SK-N-SH (cell line): ENCODE data around the gene YES1.
"Not testable (repeated sequence)": the region's sequence is repeated elsewhere in the genome, so short reads cannot be mapped to it uniquely, and the experiment has no call there.

Experiments
- CHD2 ChIP-seq: fragments of 150-350 bp; IDR thresholded peaks from 2 replicates; pipeline ENCODE4 v1.6.1; 2018; ENCODE audit warnings: low read length; ENCODE audit not compliant: partially characterized antibody
- CTCF ChIP-seq: fragments of 200-600 bp; sonication (generic); IDR thresholded peaks from 2 replicates; pipeline ENCODE4 v1.6.1; 2017; ENCODE audit warnings: antibody characterized with exemption, mild to moderate bottlenecking, moderate library complexity
- EZH2phosphoT487 ChIP-seq: fragments of 200-600 bp; sonication (generic); IDR thresholded peaks from 2 replicates; pipeline ENCODE4 v1.6.1; 2017; ENCODE audit warnings: low read depth, mixed run types, mild to moderate bottlenecking, antibody characterized with exemption, moderate library complexity, borderline replicate concordance
- FOXM1 ChIP-seq: IDR thresholded peaks from 2 replicates; pipeline ENCODE4 v1.4.0; 2012; ENCODE audit warnings: low read depth, mild to moderate bottlenecking
- GABPA ChIP-seq: IDR thresholded peaks from 2 replicates; pipeline ENCODE4 v1.4.0; 2012; ENCODE audit warnings: low read depth, mild to moderate bottlenecking
- IRF3 ChIP-seq: fragments of 150-350 bp; IDR thresholded peaks from 2 replicates; pipeline ENCODE4 v1.6.1; 2016; ENCODE audit warnings: mild to moderate bottlenecking, low read depth, low read length
- MXI1 ChIP-seq: IDR thresholded peaks from 2 replicates; pipeline ENCODE4 v1.6.1; 2012; ENCODE audit warnings: mild to moderate bottlenecking, low read depth, low read length, improper control_type of control experiment
- POLR2AphosphoS5 ChIP-seq: IDR thresholded peaks from 2 replicates; pipeline ENCODE4 v1.6.1; 2012; ENCODE audit warnings: low read depth, low read length
- RAD21 ChIP-seq: IDR thresholded peaks from 2 replicates; pipeline ENCODE4 v1.6.1; 2012; ENCODE audit warnings: mild to moderate bottlenecking, low read length
- TAF1 ChIP-seq: IDR thresholded peaks from 2 replicates; pipeline ENCODE4 v1.6.1; 2012; ENCODE audit warnings: low read depth, mild to moderate bottlenecking, low read length, moderate library complexity, borderline replicate concordance
- TCF12 ChIP-seq: IDR thresholded peaks from 2 replicates; pipeline ENCODE4 v1.4.0; 2012
- TEAD4 ChIP-seq: IDR thresholded peaks from 2 replicates; pipeline ENCODE4 v1.4.0; 2012; ENCODE audit warnings: mild to moderate bottlenecking, borderline replicate concordance; ENCODE audit not compliant: insufficient read depth
- YY1 ChIP-seq: IDR thresholded peaks from 2 replicates; pipeline ENCODE4 v1.4.0; 2012; ENCODE audit warnings: low read depth, mild to moderate bottlenecking
- ZBTB33 ChIP-seq: IDR thresholded peaks from 2 replicates; pipeline ENCODE4 v1.4.0; 2012; ENCODE audit warnings: low read depth, borderline replicate concordance

- TF ChIP-seq CTCF, FOXM1, RAD21, IRF3, TEAD4, CHD2, TAF1, EZH2phosphoT487, GABPA, TCF12, YY1, MXI1, ZBTB33, POLR2AphosphoS5: not testable (repeated sequence)
Observed at GRCh38 chr18:795383-795782, 16.7 kb downstream of the YES1 start.
